Aorta (tissue), 5 donors: Measurements from ENCODE around the gene KCNQ1. TPM values are rescaled to one million over a fixed set of nuclear protein-coding genes. Genes with fewer than 3 reads are reported as not detected.

Experiments used
- ATAC-seq: fragments of 200-7000 bp; cut with Tn5 transposase; one replicate; pipeline ENCODE4 v1.9.1; 2022; ENCODE audit warnings: moderate library complexity; ENCODE audit not compliant: low FRiP score
- DNase-seq, 2 donors: peaks; one replicate each; pipeline ENCODE4 v3.0.0-alpha.2; 2020
- H3K27ac ChIP-seq, 2 donors: one replicate each; pipeline ENCODE4 v1.5.1; 2013; ENCODE audit warnings: low read length in 2 of 2, mild to moderate bottlenecking in 2 of 2, moderate library complexity in 2 of 2, control low read depth in 1 of 2, inconsistent platforms in 1 of 2, low read depth in 1 of 2
- H3K27me3 ChIP-seq, 2 donors: one replicate each; pipeline ENCODE4 v1.6.1; 2013; ENCODE audit warnings: control low read depth in 1 of 2, low read length in 1 of 2, mild to moderate bottlenecking in 1 of 2, moderate library complexity in 1 of 2; ENCODE audit not compliant: insufficient read depth in 2 of 2, control insufficient read depth in 1 of 2
- H3K36me3 ChIP-seq, 2 donors: one replicate each; pipeline ENCODE4 v1.6.1; 2013; ENCODE audit warnings: control low read depth in 1 of 2, low read length in 1 of 2, mild to moderate bottlenecking in 1 of 2; ENCODE audit not compliant: insufficient read depth in 2 of 2, control insufficient read depth in 1 of 2
- H3K4me1 ChIP-seq, 2 donors: one replicate each; pipeline ENCODE4 v1.6.1; 2013; ENCODE audit warnings: low read length in 2 of 2, control low read depth in 1 of 2, mild to moderate bottlenecking in 1 of 2, moderate library complexity in 1 of 2; ENCODE audit not compliant: insufficient read depth in 2 of 2, control insufficient read depth in 1 of 2
- H3K4me3 ChIP-seq, 2 donors: one replicate each; pipeline ENCODE4 v1.5.1; 2013; ENCODE audit warnings: low read length in 2 of 2, control low read depth in 1 of 2, mild to moderate bottlenecking in 1 of 2
- H3K9me3 ChIP-seq: one replicate; pipeline ENCODE4 v1.6.1; 2013; ENCODE audit warnings: mild to moderate bottlenecking, low read length; ENCODE audit not compliant: control insufficient read depth
- WGBS, 2 donors: extraction: QIAGEN DNeasy Blood & Tissue Kit; methylation state at CpG; one replicate each; pipeline ENCODE4 v1.1.7; 2013; 5-methylcytosine and 5-hydroxymethylcytosine counted together
- intact Hi-C, 2 donors: fragments of 100-400 bp; cut with DNase I; formaldehyde crosslinking; loops; one replicate each; pipeline versions ENCODE4 v1.14.2 to v1.15.0; 2022
- polyA plus RNA-seq, 2 donors: library from polyadenylated mRNA; stranded (reverse); fragments of 200-250 nt; gene quantifications; one replicate each; pipeline ENCODE4 v1.2.3, GENCODE V29; 2013
- total RNA-seq, 2 donors: library from RNA; stranded (reverse); fragmentation: NEBNext Ultra II Directional; extraction: Animal tissue kit (Norgen Biotek cat#: 25700); gene quantifications; one replicate each; pipeline ENCODE4 v1.2.1, GENCODE V29; 2021
- donor health status: healthy with polysubstance abuse.
- donor health status: Bipolar disorder and iron deficiency.
- donor health status: DM: no; HTN: no; CAD: no.
- donor health status: DM: no; HTN: no; CAD: no.
- donor health status: DM: yes; HTN: yes; CAD: no.

KCNQ1 gene
- total and polyA plus RNA-seq, 4 donors = 0.67 to 11.5 (median 5.8) TPM

GRCh38 chr11:2665526-2666400, 221.0 kb downstream of the KCNQ1 start:
- Histone ChIP-seq H3K27ac (no peak overlapping the region), H3K36me3 (no peaks in the 10 kb centered on the region), H3K4me1 (no peaks in the 10 kb centered on the region), H3K4me3 (no peak overlapping the region), H3K9me3 (peaks cover 5% of the 10 kb centered on the region), H3K27me3 (no peaks in the 10 kb centered on the region)
- WGBS, 2 donors = 91% methylated on average over 11 of the region's 11 CpGs
- intact Hi-C loops = no loop called here
- no peak for ATAC-seq
- DNase-seq = no peak

- H3K36me3 ChIP-seq = no peaks in the 10 kb centered on the region
- 56 to 64% methylated on average over 6 of the region's 6 CpGs for WGBS, 2 donors
- ATAC-seq = no peak
These were observed 221.6 kb downstream of the KCNQ1 start for GRCh38 chr11:2666401-2666741.

GRCh38 chr11:2666828-2667570, 222.2 kb downstream of the KCNQ1 start:
- no peaks in the 10 kb centered on the region for H3K27me3 ChIP-seq
- H3K4me1 ChIP-seq = no peaks in the 10 kb centered on the region
- no peaks in the 10 kb centered on the region for H3K36me3 ChIP-seq
- ATAC-seq (no peak), DNase-seq (peak in 1 of 2 donors; percentile 67)
- 90 to 93% methylated on average over 15 of the region's 15 CpGs for WGBS, 2 donors
- intact Hi-C loops = no loop called here
- peaks cover 1% of the 10 kb centered on the region for H3K9me3 ChIP-seq
- H3K27ac ChIP-seq = no peak overlapping the region
- no peak overlapping the region for H3K4me3 ChIP-seq

More at GRCh38 chr11:2666401-2666741, 221.6 kb downstream of the KCNQ1 start:
- Histone ChIP-seq H3K4me3 (no peak overlapping the region), H3K27me3 (no peaks in the 10 kb centered on the region), H3K9me3 (peaks cover 2% of the 10 kb centered on the region), H3K4me1 (no peaks in the 10 kb centered on the region), H3K27ac (no peak overlapping the region)
- intact Hi-C loops = no loop called here
- no peak for DNase-seq

GRCh38 chr11:2667940-2668339, 223.1 kb downstream of the KCNQ1 start:
- DNase-seq (no peak), ATAC-seq (no peak)
- H3K27me3 ChIP-seq = no peaks in the 10 kb centered on the region
- intact Hi-C loops = no loop called here
- no peak overlapping the region for H3K4me3 ChIP-seq
- H3K4me1 ChIP-seq = no peaks in the 10 kb centered on the region
- H3K27ac ChIP-seq = no peak overlapping the region
- no peaks in the 10 kb centered on the region for H3K36me3 ChIP-seq
- H3K9me3 ChIP-seq = peaks cover 1% of the 10 kb centered on the region
- WGBS, 2 donors = 95 to 98% methylated on average over 2 of the region's 2 CpGs

GRCh38 chr11:2668876-2669275, 224.1 kb downstream of the KCNQ1 start:
- intact Hi-C loops = no loop called here
- WGBS, 2 donors = 94 to 98% methylated on average over 5 of the region's 5 CpGs
- H3K27ac ChIP-seq = no peak overlapping the region
- no peaks in the 10 kb centered on the region for H3K27me3 ChIP-seq
- DNase-seq (no peak), ATAC-seq (no peak)
- H3K9me3 ChIP-seq = no peaks in the 10 kb centered on the region
- H3K4me3 ChIP-seq = no peak overlapping the region
- H3K36me3 ChIP-seq = no peaks in the 10 kb centered on the region
- no peaks in the 10 kb centered on the region for H3K4me1 ChIP-seq

GRCh38 chr11:2669634-2670469, 225.0 kb downstream of the KCNQ1 start:
- no peak overlapping the region for H3K27ac ChIP-seq
- no peaks in the 10 kb centered on the region for H3K36me3 ChIP-seq
- no peaks in the 10 kb centered on the region for H3K27me3 ChIP-seq
- intact Hi-C loops = no loop called here
- DNase-seq (no peak), ATAC-seq (no peak)
- no peaks in the 10 kb centered on the region for H3K4me1 ChIP-seq
- H3K9me3 ChIP-seq = no peaks in the 10 kb centered on the region
- no peak overlapping the region for H3K4me3 ChIP-seq
- 92 to 96% methylated on average over 8 of the region's 8 CpGs for WGBS, 2 donors

- intact Hi-C loops = no loop called here
- DNase-seq (peak in 1 of 2 donors; percentile 61), ATAC-seq (no peak)
These were observed 225.8 kb downstream of the KCNQ1 start for GRCh38 chr11:2670541-2671100.

GRCh38 chr11:2671748-2672147, 226.9 kb downstream of the KCNQ1 start:
- 89 to 94% methylated on average over 3 of the region's 3 CpGs for WGBS, 2 donors
- intact Hi-C loops = no loop called here

More at GRCh38 chr11:2670541-2671100, 225.8 kb downstream of the KCNQ1 start:
- no peaks in the 10 kb centered on the region for H3K36me3 ChIP-seq
- H3K4me3 ChIP-seq = no peak overlapping the region
- H3K4me1 ChIP-seq = no peaks in the 10 kb centered on the region
- no peak overlapping the region for H3K27ac ChIP-seq
- 87 to 93% methylated on average over 1 of the region's 1 CpG for WGBS, 2 donors
- H3K9me3 ChIP-seq = no peaks in the 10 kb centered on the region
- no peaks in the 10 kb centered on the region for H3K27me3 ChIP-seq

More at GRCh38 chr11:2671748-2672147, 226.9 kb downstream of the KCNQ1 start:
- ATAC-seq (no peak), DNase-seq (no peak)
- H3K27me3 ChIP-seq = no peaks in the 10 kb centered on the region
- no peak overlapping the region for H3K4me3 ChIP-seq
- H3K27ac ChIP-seq = no peak overlapping the region
- no peaks in the 10 kb centered on the region for H3K9me3 ChIP-seq
- no peaks in the 10 kb centered on the region for H3K36me3 ChIP-seq
- H3K4me1 ChIP-seq = no peaks in the 10 kb centered on the region
